Trophoblast cell (in vitro differentiated cells and primary cell): ENCODE data around the gene P2RY12.

Experiments
- DNase-seq, 2 donors: peaks; one replicate each; pipeline ENCODE4 v3.0.0-alpha.2; 2016
- H2AFZ ChIP-seq: 2 replicates; pipeline ENCODE4 v1.6.1; 2013; ENCODE audit warnings: low read length, moderate library complexity, mild to moderate bottlenecking; ENCODE audit not compliant: insufficient read depth, poor library complexity
- H2AK5ac ChIP-seq: 2 replicates; pipeline ENCODE4 v1.6.1; 2013; ENCODE audit warnings: mild to moderate bottlenecking, low read length
- H2BK120ac ChIP-seq: 2 replicates; pipeline ENCODE4 v1.6.1; 2013; ENCODE audit warnings: low read length, mild to moderate bottlenecking, moderate library complexity; ENCODE audit not compliant: insufficient read depth, poor library complexity
- H2BK12ac ChIP-seq: 2 replicates; pipeline ENCODE4 v1.6.1; 2013; ENCODE audit warnings: mild to moderate bottlenecking, low read length, moderate library complexity
- H2BK5ac ChIP-seq: 2 replicates; pipeline ENCODE4 v1.6.1; 2013; ENCODE audit warnings: low read length, low read depth, moderate library complexity, mild to moderate bottlenecking; ENCODE audit not compliant: poor library complexity
- H3K14ac ChIP-seq: 2 replicates; pipeline ENCODE4 v1.6.1; 2013; ENCODE audit warnings: mild to moderate bottlenecking, low read length
- H3K18ac ChIP-seq: 2 replicates; pipeline ENCODE4 v1.6.1; 2013; ENCODE audit warnings: mild to moderate bottlenecking, low read length
- H3K23ac ChIP-seq: 2 replicates; pipeline ENCODE4 v1.6.1; 2013; ENCODE audit warnings: low read length
- H3K27ac ChIP-seq: 2 replicates; pipeline ENCODE4 v1.5.1; 2013; ENCODE audit warnings: low read depth, mild to moderate bottlenecking, inconsistent platforms, low read length, moderate library complexity
- H3K27me3 ChIP-seq: 2 replicates; pipeline ENCODE4 v1.6.1; 2013; ENCODE audit warnings: inconsistent platforms, mild to moderate bottlenecking, low read length, moderate library complexity; ENCODE audit not compliant: insufficient read depth
- H3K36me3 ChIP-seq, 2 experiments: 1 replicate in 1 of 2; 2 replicates in 1 of 2; pipeline ENCODE4 v1.6.1; 2013; ENCODE audit warnings: low read length in 2 of 2, mild to moderate bottlenecking in 2 of 2, moderate library complexity in 1 of 2; ENCODE audit not compliant: insufficient read depth in 2 of 2, control insufficient read depth in 1 of 2
- H3K4ac ChIP-seq: 2 replicates; pipeline ENCODE4 v1.6.1; 2013; ENCODE audit warnings: low read depth, mild to moderate bottlenecking, low read length, moderate library complexity
- H3K4me1 ChIP-seq, 2 experiments: 1 replicate in 1 of 2; 2 replicates in 1 of 2; pipeline ENCODE4 v1.6.1; 2013; ENCODE audit warnings: low read length in 2 of 2, mild to moderate bottlenecking in 2 of 2, moderate library complexity in 1 of 2; ENCODE audit not compliant: insufficient read depth in 2 of 2, control insufficient read depth in 1 of 2
- H3K4me2 ChIP-seq: 2 replicates; pipeline ENCODE4 v1.6.1; 2013; ENCODE audit warnings: inconsistent platforms, mild to moderate bottlenecking, low read length, moderate library complexity
- H3K4me3 ChIP-seq: 2 replicates; pipeline ENCODE4 v1.5.1; 2013; ENCODE audit warnings: mild to moderate bottlenecking, low read depth, low read length, inconsistent platforms
- H3K79me1 ChIP-seq: one replicate; pipeline ENCODE4 v1.6.1; 2013; ENCODE audit warnings: low read length
- H3K79me2 ChIP-seq: 2 replicates; pipeline ENCODE4 v1.6.1; 2013; ENCODE audit warnings: low read length, mild to moderate bottlenecking; ENCODE audit not compliant: control insufficient read depth, insufficient read depth, poor library complexity
- H3K9ac ChIP-seq: 2 replicates; pipeline ENCODE4 v1.6.1; 2013; ENCODE audit warnings: mild to moderate bottlenecking, low read length
- H3K9me3 ChIP-seq: 2 replicates; pipeline ENCODE4 v1.6.1; 2013; ENCODE audit warnings: low read depth, mild to moderate bottlenecking, control low read depth, inconsistent platforms, low read length; ENCODE audit not compliant: insufficient read depth
- H4K12ac ChIP-seq: 2 replicates; pipeline ENCODE4 v1.6.1; 2013; ENCODE audit warnings: low read depth, mild to moderate bottlenecking, low read length, moderate library complexity
- H4K8ac ChIP-seq: 2 replicates; pipeline ENCODE4 v1.6.1; 2013; ENCODE audit warnings: low read depth, mild to moderate bottlenecking, low read length, moderate library complexity
- H4K91ac ChIP-seq: one replicate; pipeline ENCODE4 v1.6.1; 2013; ENCODE audit warnings: low read depth, mild to moderate bottlenecking, low read length, moderate library complexity
- WGBS: extraction: QIAGEN DNeasy Blood & Tissue Kit; methylation state at CpG from one replicate; pipeline ENCODE4 v1.1.7; 2013; ENCODE audit warnings: missing lambda C conversion rate; ENCODE audit not compliant: insufficient read length, insufficient coverage; ENCODE audit errors: extremely low coverage; 5-methylcytosine and 5-hydroxymethylcytosine counted together

The P2RY12 gene

DNA sequence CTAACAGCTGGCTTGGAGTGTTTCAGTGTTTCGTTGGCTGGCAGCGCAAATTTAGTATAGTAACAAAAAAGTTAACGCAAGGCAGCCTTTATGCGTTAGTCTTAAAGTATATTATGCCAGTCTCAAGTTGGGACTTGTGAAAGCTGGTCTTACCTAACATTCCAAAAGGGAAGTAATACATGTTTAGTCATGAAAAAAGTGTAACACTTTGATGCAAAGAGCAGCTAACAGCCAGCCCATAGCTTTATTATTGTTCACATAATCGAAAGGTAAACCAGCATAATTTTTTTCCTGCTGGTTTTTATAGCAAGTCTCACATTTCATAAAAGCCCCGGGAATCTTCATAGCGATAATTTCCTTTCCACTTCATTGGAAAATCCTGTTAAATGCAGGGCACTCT lies 65.6 kb downstream of the P2RY12 start:
- H2BK5ac ChIP-seq, result no peak overlapping the region
- H3K4me2 ChIP-seq, result no peak overlapping the region
- H3K36me3 ChIP-seq, result no peaks in the 10 kb centered on the region
- H4K8ac ChIP-seq, result no peak overlapping the region
- no CpG with 5 or more reads among the region's 7 CpGs for WGBS
- H3K4me3 ChIP-seq, result no peak overlapping the region
- no peak overlapping the region for H4K12ac ChIP-seq
- H2AK5ac ChIP-seq, result no peak overlapping the region
- no peak overlapping the region for H3K9ac ChIP-seq
- H3K9me3 ChIP-seq, result no peaks in the 10 kb centered on the region
- H4K91ac ChIP-seq, result no peak overlapping the region
- H2BK12ac ChIP-seq, result peak overlapping the region; percentile 73
- H2BK120ac ChIP-seq, result no peak overlapping the region
- H3K18ac ChIP-seq, result no peak overlapping the region
- no peak overlapping the region for H2AFZ ChIP-seq
- H3K79me1 ChIP-seq, result peaks cover 11% of the 10 kb centered on the region
- H3K27me3 ChIP-seq, result no peaks in the 10 kb centered on the region
- DNase-seq, result peak; percentile 11 to 67
- no peak overlapping the region for H3K4ac ChIP-seq
- H3K27ac ChIP-seq, result no peak overlapping the region
- H3K4me1 ChIP-seq, result peaks cover 6 to 12% of the 10 kb centered on the region in 2 experiments
- no peak overlapping the region for H3K23ac ChIP-seq
- H3K79me2 ChIP-seq, result no peaks in the 10 kb centered on the region
- H3K14ac ChIP-seq, result no peak overlapping the region

DNA sequence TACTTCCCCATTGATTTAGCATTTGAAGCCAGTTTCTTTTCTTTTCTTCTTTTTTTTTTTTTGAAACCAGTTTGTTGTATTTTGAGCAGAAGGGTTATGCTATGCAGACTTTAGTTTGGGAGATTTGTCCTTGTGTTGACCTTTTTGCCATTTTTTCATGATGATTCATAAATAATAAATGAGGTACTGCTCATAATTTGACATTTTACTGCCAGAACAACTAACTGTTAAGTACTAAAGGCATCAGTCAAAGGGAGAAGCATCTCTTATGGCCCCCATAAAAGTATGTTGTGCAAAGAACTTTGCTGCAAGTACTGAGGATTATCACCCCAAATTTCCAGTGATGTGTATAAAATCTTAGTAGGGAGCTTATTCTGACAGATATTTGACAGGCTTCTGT lies 66.2 kb downstream of the P2RY12 start:
- Histone ChIP-seq H2BK5ac (no peak overlapping the region), H4K12ac (no peak overlapping the region), H4K91ac (no peak overlapping the region), H4K8ac (no peak overlapping the region), H3K79me1 (peaks cover 11% of the 10 kb centered on the region), H2BK120ac (no peak overlapping the region), H3K4me2 (no peak overlapping the region), H2AK5ac (no peak overlapping the region), H3K18ac (no peak overlapping the region), H3K27me3 (no peaks in the 10 kb centered on the region), H2AFZ (no peak overlapping the region), H3K23ac (no peak overlapping the region), H3K4me1 (peaks cover 6 to 14% of the 10 kb centered on the region in 2 experiments), H3K79me2 (no peaks in the 10 kb centered on the region), H3K27ac (no peak overlapping the region), H3K4ac (no peak overlapping the region), H3K36me3 (no peaks in the 10 kb centered on the region), H3K14ac (no peak overlapping the region), H2BK12ac (no peak overlapping the region), H3K4me3 (no peak overlapping the region), H3K9me3 (no peaks in the 10 kb centered on the region), H3K9ac (no peak overlapping the region)
- DNase-seq, result no peak

DNA sequence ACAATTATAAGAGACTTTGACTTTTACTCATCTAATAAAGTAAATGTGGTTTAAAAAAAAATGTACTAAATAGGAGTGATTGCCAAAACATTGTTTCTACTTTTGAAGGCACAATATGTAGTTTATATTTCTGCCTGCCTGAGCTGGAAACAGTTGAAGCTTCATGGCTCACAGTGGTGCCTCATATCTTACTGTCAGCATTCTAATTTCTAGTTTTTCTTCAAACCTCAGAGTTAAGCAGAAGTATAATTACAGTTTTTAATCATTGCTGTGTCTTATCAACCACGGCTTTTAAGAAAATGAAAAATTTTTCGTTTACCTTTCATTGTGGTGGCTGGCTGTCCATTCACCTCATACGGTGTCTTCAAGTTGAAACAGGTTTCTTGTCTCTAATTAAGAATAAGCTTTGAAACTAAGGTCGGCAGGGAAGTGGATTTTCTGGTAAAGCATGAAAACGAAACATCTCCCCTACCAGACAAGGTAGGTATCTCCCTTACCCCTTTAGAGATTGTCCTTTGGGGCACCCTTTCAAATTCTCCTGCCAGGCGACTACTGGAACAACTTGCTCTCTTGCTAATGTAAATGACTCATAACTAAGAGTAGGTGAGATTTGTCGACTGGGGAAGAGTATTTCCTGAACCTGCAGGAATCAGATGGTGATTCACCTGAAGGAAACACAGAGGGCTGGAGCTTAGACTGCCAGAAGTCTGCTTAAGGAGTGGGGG lies 68.1 kb downstream of the P2RY12 start, which contains the start of gene GPR87:
Gene GPR87, minus strand, starts transcription at position 554 of the 725 bp plus-strand sequence. CDS start 16,720 bp downstream, outside the sequence.
- Histone ChIP-seq H3K9me3 (no peaks in the 10 kb centered on the region), H2AFZ (no peak within 1 kb of the TSS), H2BK5ac (peak within 1 kb of the TSS; percentile 81), H4K8ac (no peak within 1 kb of the TSS), H3K18ac (no peak within 1 kb of the TSS), H2BK12ac (peak within 1 kb of the TSS; percentile 48), H2AK5ac (no peak within 1 kb of the TSS), H3K4me3 (no peak within 1 kb of the TSS), H3K4me1 (peaks cover 6 to 14% of the 10 kb centered on the region in 2 experiments), H3K79me1 (peaks cover 11% of the 10 kb centered on the region), H2BK120ac (peak within 1 kb of the TSS; percentile 46), H3K79me2 (no peaks in the 10 kb centered on the region), H3K4ac (no peak within 1 kb of the TSS), H3K14ac (no peak within 1 kb of the TSS), H3K36me3 (no peaks in the 10 kb centered on the region), H3K9ac (no peak within 1 kb of the TSS), H4K91ac (peak within 1 kb of the TSS; percentile 28), H3K23ac (no peak within 1 kb of the TSS), H3K4me2 (peak within 1 kb of the TSS; percentile 56), H3K27me3 (no peaks in the 10 kb centered on the region), H3K27ac (peak within 1 kb of the TSS; percentile 96), H4K12ac (no peak within 1 kb of the TSS)
- DNase-seq, result peak; percentile 70 to 84
- WGBS, result no CpG with 5 or more reads among the region's 7 CpGs

DNA sequence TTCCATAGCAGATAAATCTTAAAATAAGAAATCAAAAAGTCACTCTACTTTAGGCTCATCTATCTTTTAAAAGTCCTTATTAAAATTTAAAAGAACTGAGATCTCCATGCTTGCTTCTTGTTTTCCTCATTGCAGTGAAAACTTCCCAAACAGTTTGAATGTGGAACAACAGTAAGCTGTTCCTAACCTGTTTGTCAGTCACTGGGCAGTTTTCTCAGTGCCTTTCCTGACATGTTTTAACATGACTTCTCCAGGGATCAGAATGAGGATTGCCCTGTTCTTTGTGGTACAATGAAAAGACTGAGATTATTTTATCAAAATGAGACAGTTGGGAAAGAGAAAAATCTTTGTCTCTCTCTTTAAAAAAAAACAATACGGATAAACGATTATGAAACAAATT lies 68.7 kb downstream of the P2RY12 start:
- Histone ChIP-seq H3K36me3 (no peaks in the 10 kb centered on the region), H3K9ac (no peak overlapping the region), H3K27me3 (no peaks in the 10 kb centered on the region), H2AFZ (no peak overlapping the region), H2AK5ac (no peak overlapping the region), H3K79me2 (no peaks in the 10 kb centered on the region), H2BK12ac (no peak overlapping the region), H3K9me3 (no peaks in the 10 kb centered on the region), H3K27ac (peak overlapping the region; percentile 57), H3K79me1 (peaks cover 11% of the 10 kb centered on the region), H4K8ac (no peak overlapping the region), H3K14ac (no peak overlapping the region), H4K12ac (no peak overlapping the region), H3K4me3 (no peak overlapping the region), H4K91ac (no peak overlapping the region), H3K23ac (no peak overlapping the region), H3K18ac (no peak overlapping the region), H2BK5ac (peak overlapping the region; percentile 81), H3K4me2 (no peak overlapping the region), H2BK120ac (no peak overlapping the region), H3K4ac (no peak overlapping the region), H3K4me1 (peaks cover 6 to 14% of the 10 kb centered on the region in 2 experiments)
- no CpG with 5 or more reads among the region's 2 CpGs for WGBS
- DNase-seq, result peak in 1 of 2 donors; percentile 32
